GM12878 (cell line): ENCODE data around the gene C10orf67. TPM values are rescaled to one million over a fixed set of nuclear protein-coding genes. Genes with fewer than 3 reads are reported as not detected.

Experiments used
- ATAC-seq: fragments of 200-7000 bp; cut with Tn5 transposase; 3 replicates; pipeline ENCODE4 v1.9.1; 2020; ENCODE audit warnings: mild to moderate bottlenecking, moderate library complexity
- BruUV-seq: library from RNA; stranded (reverse); fragments of 400-500 nt; replicated peaks from 2 replicates; lab custom pipeline; 2021; lab: Mats Ljungman, UMichigan
- CTCF ChIA-PET: fragments of 300-600 bp; sonication (Branson Sonifier 250); formaldehyde crosslinking; extraction: SDS; loops from one replicate; lab custom pipeline; 2021; ENCODE audit warnings: inconsistent platforms; lab: Yijun Ruan, JAX
- POLR2A ChIA-PET: fragments of 350-600 bp; formaldehyde crosslinking; extraction: SDS; loops from one replicate; lab custom pipeline; 2021; ENCODE audit warnings: inconsistent platforms; lab: Charles Lee
- RAD21 ChIA-PET: fragments of 300-600 bp; sonication (Branson Sonifier 250); formaldehyde crosslinking; loops from one replicate; lab custom pipeline; 2023; ENCODE audit warnings: antibody characterized with exemption; ENCODE audit not compliant: unreplicated experiment; lab: Charles Lee
- SMC1A ChIA-PET: fragments of 300-600 bp; sonication (Branson Sonifier 250); formaldehyde crosslinking; loops from one replicate; lab custom pipeline; 2023; ENCODE audit not compliant: unreplicated experiment, uncharacterized antibody; lab: Charles Lee
- DNase-seq: peaks from one replicate; pipeline ENCODE4 v3.0.0-alpha.2; 2011; ENCODE audit warnings: low read depth, low spot score
- FAIRE-seq: peaks from 3 replicates; lab custom pipeline; 2011; peaks lifted over from hg19 to GRCh38; lab: Jason Lieb, UNC
- H2AFZ ChIP-seq: 2 replicates; pipeline ENCODE4 v1.6.0; 2011; ENCODE audit warnings: low read depth, low read length, control low read depth; ENCODE audit not compliant: control insufficient read depth
- H3K27ac ChIP-seq: 2 replicates; pipeline ENCODE4 v1.5.1; 2011; ENCODE audit warnings: control low read depth; ENCODE audit not compliant: control insufficient read depth, insufficient read depth
- H3K27me3 ChIP-seq, 2 experiments: replicated peaks in 1 of 2; 2 replicates each; pipeline versions ENCODE4 v1.6.0 to v1.6.1; 2011; ENCODE audit warnings: low read length in 1 of 2; ENCODE audit not compliant: control insufficient read depth in 2 of 2, insufficient read depth in 2 of 2
- H3K36me3 ChIP-seq, 2 experiments: 2 replicates each; pipeline ENCODE4 v1.5.1; 2011; ENCODE audit warnings: low read length in 1 of 2; ENCODE audit not compliant: control insufficient read depth in 2 of 2, insufficient read depth in 2 of 2
- H3K4me1 ChIP-seq: 2 replicates; pipeline ENCODE4 v1.6.1; 2011; ENCODE audit warnings: mild to moderate bottlenecking, low read length, moderate library complexity, mixed read lengths; ENCODE audit not compliant: control insufficient read depth, insufficient read depth
- H3K4me2 ChIP-seq: 2 replicates; pipeline ENCODE4 v1.6.0; 2011; ENCODE audit warnings: control low read depth; ENCODE audit not compliant: control insufficient read depth, insufficient read depth
- H3K4me3 ChIP-seq: fragments of 200-600 bp; sonication (generic); 2 replicates; pipeline ENCODE4 v1.5.1; 2016
- H3K79me2 ChIP-seq: 2 replicates; pipeline ENCODE4 v1.6.0; 2011; ENCODE audit warnings: low read length; ENCODE audit not compliant: control insufficient read depth, insufficient read depth
- H3K9ac ChIP-seq: 2 replicates; pipeline ENCODE4 v1.8.0; 2011; ENCODE audit warnings: low read length, control low read depth, mixed read lengths; ENCODE audit not compliant: control insufficient read depth, insufficient read depth
- H3K9me3 ChIP-seq: replicated peaks from 3 replicates; pipeline ENCODE4 v1.5.1; 2011; ENCODE audit warnings: mild to moderate bottlenecking, low read length; ENCODE audit not compliant: control insufficient read depth, insufficient read depth
- H4K20me1 ChIP-seq: 2 replicates; pipeline ENCODE4 v1.6.0; 2011; ENCODE audit not compliant: control insufficient read depth, insufficient read depth
- EP300 ChIP-seq, 2 experiments: fragments of 150-350 bp in 1 of 2; IDR thresholded peaks; 2 replicates each; pipeline ENCODE4 v1.6.1; 2011 to 2012; ENCODE audit warnings: low read depth in 2 of 2, low read length in 2 of 2, borderline replicate concordance in 1 of 2, improper control_type of control experiment in 1 of 2, inconsistent platforms in 1 of 2; ENCODE audit not compliant: control insufficient read depth in 1 of 2
- FOS ChIP-seq: IDR thresholded peaks from 3 replicates; pipeline ENCODE4 v1.6.1; 2011; ENCODE audit warnings: borderline replicate concordance; ENCODE audit not compliant: insufficient read length; ENCODE audit errors: extremely low read depth
- MYB ChIP-seq: fragments of 150-350 bp; IDR thresholded peaks from 2 replicates; pipeline ENCODE4 v1.6.1; 2014; ENCODE audit warnings: mild to moderate bottlenecking, low read depth, low read length, borderline replicate concordance
- NFIC ChIP-seq: IDR thresholded peaks from 2 replicates; pipeline ENCODE4 v1.6.1; 2012; ENCODE audit warnings: low read depth, mild to moderate bottlenecking, inconsistent platforms, low read length, moderate library complexity
- RCOR1 ChIP-seq: conservative IDR thresholded peaks from 2 replicates; pipeline ENCODE4 v1.6.1; 2012; ENCODE audit warnings: low read depth, low read length, improper control_type of control experiment
- SMC3 ChIP-seq: IDR thresholded peaks from 2 replicates; pipeline ENCODE4 v1.6.1; 2011; ENCODE audit warnings: low read length, improper control_type of control experiment, borderline replicate concordance
- STAT3 ChIP-seq: IDR thresholded peaks from 2 replicates; pipeline ENCODE4 v1.6.1; 2011; ENCODE audit warnings: low read depth, low read length, improper control_type of control experiment
- SUPT20H ChIP-seq: IDR thresholded peaks from 2 replicates; pipeline ENCODE4 v1.6.1; 2011; ENCODE audit warnings: low read depth, mild to moderate bottlenecking, low read length, moderate library complexity, borderline replicate concordance; ENCODE audit not compliant: control insufficient read depth
- ZNF622 ChIP-seq: fragments of 450-650 bp; IDR thresholded peaks from 2 replicates; pipeline ENCODE4 v1.6.1; 2017; ENCODE audit warnings: mild to moderate bottlenecking, inconsistent platforms
- ZSCAN29 ChIP-seq: fragments of 450-650 bp; IDR thresholded peaks from 2 replicates; pipeline ENCODE4 v1.6.1; 2017; ENCODE audit warnings: mild to moderate bottlenecking, moderate library complexity
- WGBS: methylation state at CpG from one replicate; pipeline ENCODE4 v1.1.6; 2016; ENCODE audit warnings: low lambda C conversion rate; ENCODE audit not compliant: insufficient replicate concordance, insufficient coverage; ENCODE audit errors: missing lambda C conversion rate; 5-methylcytosine and 5-hydroxymethylcytosine counted together
- in situ Hi-C: fragments of 300-500 bp; cut with MboI; formaldehyde crosslinking; loops from 9 replicates; pipeline ENCODE4 v1.14.3; 2018; ENCODE audit warnings: mixed read lengths
- intact Hi-C: fragments of 100-400 bp; cut with micrococcal nuclease; formaldehyde crosslinking; loops from one replicate; pipeline ENCODE4 v1.14.2; 2022; ENCODE audit not compliant: unreplicated experiment
- polyA plus RNA-seq, 11 experiments: library from polyadenylated mRNA; depleted of rRNA in 4 of 11; unstranded in 6 of 11; stranded (reverse) in 5 of 11; fragments of >200 nt; fragmentation: Nextera tagmentation in 4 of 11; fragmentation: Illumina TruSeq in 1 of 11; extraction: Ambion mirVana in 4 of 11; extraction: Trizol in 1 of 11; gene quantifications; 1 replicate in 1 of 11; 2 replicates in 10 of 11; pipeline versions ENCODE4 v1.2.1 to v1.2.3, GENCODE V29; 2011 to 2016; ENCODE audit warnings: inconsistent platforms in 2 of 11, missing spikeins in 2 of 11, low read depth in 1 of 11
- total RNA-seq, 4 experiments: library from RNA; depleted of rRNA in 3 of 4; stranded (reverse); fragments of >200 nt in 3 of 4; fragmentation: Illumina TruSeq in 1 of 4; extraction: Trizol in 1 of 4; gene quantifications; 2 replicates each; pipeline versions ENCODE4 v1.2.1 to v1.2.3, GENCODE V29; 2013 to 2021
- TF ChIP-seq, protein P1 (sequence below): IDR thresholded peaks from 2 replicates; pipeline ENCODE4 v1.6.1; 2011; ENCODE audit warnings: low read depth, low read length, improper control_type of control experiment, borderline replicate concordance
- TF ChIP-seq, protein P2 (sequence below): fragments of 450-650 bp; IDR thresholded peaks from 2 replicates; pipeline ENCODE4 v1.6.1; 2016; ENCODE audit warnings: mild to moderate bottlenecking

Gene C10orf67
- total and polyA plus RNA-seq, 10 of the 15 experiments (the other 5 are each of a cell fraction or from before 2014, with no cell fraction given) = 0.06 TPM; not detected in 9

DNA sequence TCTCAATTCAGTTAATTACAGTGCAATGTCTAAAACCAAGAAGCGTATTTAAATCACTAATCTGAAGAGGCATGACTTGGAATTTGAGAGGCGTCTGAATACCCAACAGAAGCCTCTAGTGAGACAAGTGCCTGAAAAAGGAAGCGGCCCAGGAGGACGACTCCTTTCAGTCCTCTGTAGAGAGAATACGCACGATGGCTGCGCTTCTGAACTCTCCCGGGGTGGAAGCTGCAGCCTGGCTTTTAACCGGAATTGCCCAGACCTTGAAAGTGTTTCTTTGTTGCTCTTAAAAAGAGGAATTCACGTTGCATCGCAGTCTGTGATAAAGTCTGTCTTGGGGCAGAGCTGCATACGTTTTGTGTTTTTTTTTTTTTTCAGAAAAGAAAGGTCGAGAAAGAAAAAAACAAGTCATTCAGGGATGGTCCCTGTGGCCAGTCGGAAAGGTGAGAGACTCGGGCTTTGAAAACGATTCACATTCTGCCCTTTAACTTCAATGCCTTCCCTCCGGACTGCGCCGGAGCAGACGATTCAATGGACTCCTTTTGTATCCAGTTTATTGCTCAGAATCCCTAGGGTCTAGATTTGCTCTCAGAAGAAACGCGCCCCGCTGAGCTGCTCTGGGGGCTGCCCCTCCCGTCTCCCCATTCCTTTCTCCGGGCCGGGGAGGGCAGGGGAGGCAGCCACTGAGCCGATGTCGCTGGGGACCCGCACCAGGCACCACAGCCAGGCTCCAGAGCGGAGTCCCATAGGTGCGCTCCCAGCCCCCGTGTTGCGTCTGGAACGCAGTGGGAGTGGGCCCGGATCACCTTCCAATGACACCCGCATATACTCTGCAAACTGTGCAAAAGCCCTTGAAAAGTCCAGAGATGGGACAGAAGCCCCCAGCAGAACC lies 153.5 kb downstream of the C10orf67 start (continued):
- TF ChIP-seq MYB (no peak), EP300 (IDR thresholded peaks at IDR 0.05; ENCODE audit: borderline replicate concordance in 1 of 2, control insufficient read depth in 1 of 2, low read depth in 2 of 2, low read length in 2 of 2) (no peak), FOS (no peak), NFIC (no peak), ZNF622 (no peak)
- TF ChIP-seq, protein P1, sequence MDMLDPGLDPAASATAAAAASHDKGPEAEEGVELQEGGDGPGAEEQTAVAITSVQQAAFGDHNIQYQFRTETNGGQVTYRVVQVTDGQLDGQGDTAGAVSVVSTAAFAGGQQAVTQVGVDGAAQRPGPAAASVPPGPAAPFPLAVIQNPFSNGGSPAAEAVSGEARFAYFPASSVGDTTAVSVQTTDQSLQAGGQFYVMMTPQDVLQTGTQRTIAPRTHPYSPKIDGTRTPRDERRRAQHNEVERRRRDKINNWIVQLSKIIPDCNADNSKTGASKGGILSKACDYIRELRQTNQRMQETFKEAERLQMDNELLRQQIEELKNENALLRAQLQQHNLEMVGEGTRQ = no peak
- TF ChIP-seq, all 136 proteins: peak for 0

DNA sequence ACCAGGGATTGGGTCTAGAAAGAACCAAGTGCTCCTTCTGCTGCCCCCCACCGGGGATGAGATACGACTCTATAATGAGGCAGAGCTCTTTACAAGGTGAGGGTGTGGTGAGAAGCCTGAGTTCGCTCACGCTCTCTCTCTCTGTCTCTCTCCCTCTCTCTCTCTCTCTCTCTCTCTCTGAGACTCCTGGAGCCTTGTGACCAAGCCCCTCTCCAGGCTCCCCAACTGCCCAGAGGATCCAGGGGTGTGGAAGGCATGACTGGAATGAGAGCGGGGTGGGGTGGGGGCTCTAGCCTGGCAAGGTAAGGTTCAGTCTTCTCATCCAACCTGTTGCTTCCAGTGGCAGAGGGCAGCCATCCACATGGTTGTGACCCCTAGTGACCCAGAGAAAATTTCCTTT lies 155.6 kb downstream of the C10orf67 start:
- H4K20me1 ChIP-seq = no peaks in the 10 kb centered on the region
- POLR2A ChIA-PET = no interaction called here
- in situ Hi-C loops = no loop called here

More for the DNA sequence above, 155.6 kb downstream of the C10orf67 start:
- 4% methylated on average over 5 of the region's 5 CpGs for WGBS
- no TSS peak for BruUV-seq
- CTCF ChIA-PET = no interaction called here
- SMC1A ChIA-PET = no interaction called here
- ATAC-seq (no peak), DNase-seq (no peak), FAIRE-seq (no peak)
- no peaks in the 10 kb centered on the region for H3K9me3 ChIP-seq
- no peak for TF ChIP-seq RCOR1
- TF ChIP-seq, protein P2, sequence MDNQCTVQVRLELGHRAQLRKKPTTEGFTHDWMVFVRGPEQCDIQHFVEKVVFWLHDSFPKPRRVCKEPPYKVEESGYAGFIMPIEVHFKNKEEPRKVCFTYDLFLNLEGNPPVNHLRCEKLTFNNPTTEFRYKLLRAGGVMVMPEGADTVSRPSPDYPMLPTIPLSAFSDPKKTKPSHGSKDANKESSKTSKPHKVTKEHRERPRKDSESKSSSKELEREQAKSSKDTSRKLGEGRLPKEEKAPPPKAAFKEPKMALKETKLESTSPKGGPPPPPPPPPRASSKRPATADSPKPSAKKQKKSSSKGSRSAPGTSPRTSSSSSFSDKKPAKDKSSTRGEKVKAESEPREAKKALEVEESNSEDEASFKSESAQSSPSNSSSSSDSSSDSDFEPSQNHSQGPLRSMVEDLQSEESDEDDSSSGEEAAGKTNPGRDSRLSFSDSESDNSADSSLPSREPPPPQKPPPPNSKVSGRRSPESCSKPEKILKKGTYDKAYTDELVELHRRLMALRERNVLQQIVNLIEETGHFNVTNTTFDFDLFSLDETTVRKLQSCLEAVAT = no peak
- no peak for TF ChIP-seq SUPT20H
- TF ChIP-seq ZSCAN29 = no peak
- no peak for TF ChIP-seq STAT3
- TF ChIP-seq SMC3 = no peak
- no peak overlapping the region for H2AFZ ChIP-seq
- H3K4me1 ChIP-seq = no peaks in the 10 kb centered on the region
- intact Hi-C loops = no loop called here
- H3K4me2 ChIP-seq = no peak overlapping the region
- H3K4me3 ChIP-seq = no peak overlapping the region
- no peaks in the 10 kb centered on the region; a peak in 3 of 4 replicates for H3K27me3 ChIP-seq
- RAD21 ChIA-PET = no interaction called here
- no peaks in the 10 kb centered on the region for H3K79me2 ChIP-seq
- H3K36me3 ChIP-seq = no peaks in the 10 kb centered on the region
- H3K27ac ChIP-seq = no peak overlapping the region
- H3K9ac ChIP-seq = no peak overlapping the region
